Stimulated activated CD4-positive, alpha-beta T cell treated with anti-CD3 and anti-CD28 coated beads, Interleukin-15, amount 100 ng/mL, for 24 hours (primary cell): ENCODE data around the gene ITIH1.
"Not testable (repeated sequence)": the region's sequence is repeated elsewhere in the genome, so short reads cannot be mapped to it uniquely, and the experiment has no call there.

Experiments used
- DNase-seq: peaks from one replicate; pipeline ENCODE4 v3.0.0-alpha.2; 2020

The ITIH1 gene

GRCh38 chr3:52777127-52777958 lies at the start of gene ITIH1:
TSS of gene ITIH1 (plus strand) at chr3:52777599. CDS start at chr3:52777616, 17 bp downstream.
- no peak for DNase-seq

- not testable (repeated sequence) for DNase-seq
Measured at GRCh38 chr3:52728753-52729152, 48.6 kb upstream of the ITIH1 start.

- no peak for DNase-seq
Measured at GRCh38 chr3:52730681-52731080, 46.7 kb upstream of the ITIH1 start.

- no peak for DNase-seq
Measured at GRCh38 chr3:52731590-52731989, 45.8 kb upstream of the ITIH1 start.

- DNase-seq, result no peak
Measured at GRCh38 chr3:52733256-52733891, 44.0 kb upstream of the ITIH1 start.

- DNase-seq, result no peak
Measured at GRCh38 chr3:52739730-52740129, 37.7 kb upstream of the ITIH1 start.

GRCh38 chr3:52742418-52743041 lies 34.9 kb upstream of the ITIH1 start:
- no peak for DNase-seq

- no peak for DNase-seq
Measured at GRCh38 chr3:52743152-52743551, 34.2 kb upstream of the ITIH1 start.

GRCh38 chr3:52743721-52744120 lies 33.7 kb upstream of the ITIH1 start:
- no peak for DNase-seq

GRCh38 chr3:52752045-52752660 lies 25.2 kb upstream of the ITIH1 start:
- no peak for DNase-seq

- no peak for DNase-seq
Measured at GRCh38 chr3:52754373-52754772, 23.0 kb upstream of the ITIH1 start.

GRCh38 chr3:52756141-52756540 lies 21.3 kb upstream of the ITIH1 start:
- DNase-seq, result no peak

- DNase-seq, result no peak
Measured at GRCh38 chr3:52763466-52763865, 13.9 kb upstream of the ITIH1 start.

GRCh38 chr3:52769786-52770455 lies 7.5 kb upstream of the ITIH1 start:
- DNase-seq, result no peak

GRCh38 chr3:52770496-52771333 lies 6.7 kb upstream of the ITIH1 start, which contains the start of gene NEK4:
TSS of gene NEK4 (minus strand) at chr3:52770940. CDS start at chr3:52770746, 194 bp downstream.
- peak; percentile 94 for DNase-seq

- no peak for DNase-seq
Measured at GRCh38 chr3:52771334-52771681, 6.1 kb upstream of the ITIH1 start.

GRCh38 chr3:52771702-52772101 lies 5.7 kb upstream of the ITIH1 start:
- DNase-seq, result no peak

- DNase-seq, result no peak
Measured at GRCh38 chr3:52773361-52774065, 3.9 kb upstream of the ITIH1 start.

- DNase-seq, result no peak
Measured at GRCh38 chr3:52774066-52774713, 3.2 kb upstream of the ITIH1 start.
